ENCODE data around the gene ATP1A4.

GRCh38 chr1:160161965-160162705 is 10.7 kb downstream of the ATP1A4 start:
- TF ChIP-seq CTCF (IDR thresholded peaks at IDR 0.05): peak in 1 of 6 experiments; percentile 11
- TF ChIP-seq POLR2A (IDR thresholded peaks at IDR 0.05): no peak
